ENCODE data around the gene ALKBH8.

GRCh38 chr11:107547961-107548360, 17.6 kb downstream of the ALKBH8 start:
- TF ChIP-seq POLR2A (IDR thresholded peaks at IDR 0.05; ENCODE audit: low read depth, low read length): no peak
- no peak for TF ChIP-seq TAF1 (IDR thresholded peaks at IDR 0.05; ENCODE audit: low read depth, low read length)
- TF ChIP-seq POLR2AphosphoS5 (IDR thresholded peaks at IDR 0.05; ENCODE audit: low read depth, low read length): no peak
- no peak for TF ChIP-seq PAX5 (IDR thresholded peaks at IDR 0.05; ENCODE audit: insufficient read depth, low read length, severe bottlenecking)
- TF ChIP-seq POU2F2 (IDR thresholded peaks at IDR 0.05; ENCODE audit: low read depth, low read length): no peak

All from GM12891 (cell line).